ENCODE measurements around the gene FADD. TPM values are rescaled to one million over a fixed set of nuclear protein-coding genes. Genes with fewer than 3 reads are reported as not detected.

The FADD gene
- total RNA-seq (2014; rRNA removed; shearing (Covaris generic)) = 105 and 106 TPM in 2 replicates

- DNase-seq (ENCODE audit: low spot score) = peak; percentile 98
Observed at GRCh38 chr11:70202920-70203750, at the start of gene FADD. Gene FADD (plus strand): TSS chr11:70203296. CDS start chr11:70203460, 164 bp downstream.

GRCh38 chr11:70155386-70155785, 47.7 kb upstream of the FADD start:
- DNase-seq (ENCODE audit: low spot score) = no peak

- DNase-seq (ENCODE audit: low spot score) = no peak
Observed at GRCh38 chr11:70156291-70157037, 46.6 kb upstream of the FADD start.

GRCh38 chr11:70158201-70158600, 44.9 kb upstream of the FADD start:
- peak; percentile 52 for DNase-seq (ENCODE audit: low spot score)

GRCh38 chr11:70158757-70159389, 44.2 kb upstream of the FADD start:
- no peak for DNase-seq (ENCODE audit: low spot score)

GRCh38 chr11:70159627-70160570, 43.2 kb upstream of the FADD start:
- DNase-seq (ENCODE audit: low spot score) = peak; percentile 63

- DNase-seq (ENCODE audit: low spot score) = no peak
Observed at GRCh38 chr11:70161043-70161625, 42.0 kb upstream of the FADD start.

GRCh38 chr11:70164705-70165104, 38.4 kb upstream of the FADD start:
- DNase-seq (ENCODE audit: low spot score) = no peak

GRCh38 chr11:70167120-70167519, 36.0 kb upstream of the FADD start:
- no peak for DNase-seq (ENCODE audit: low spot score)

GRCh38 chr11:70167723-70168404, 35.2 kb upstream of the FADD start:
- DNase-seq (ENCODE audit: low spot score) = no peak

- DNase-seq (ENCODE audit: low spot score) = no peak
Observed at GRCh38 chr11:70168405-70168754, 34.7 kb upstream of the FADD start.

- no peak for DNase-seq (ENCODE audit: low spot score)
Observed at GRCh38 chr11:70169127-70169526, 34.0 kb upstream of the FADD start.

- no peak for DNase-seq (ENCODE audit: low spot score)
Observed at GRCh38 chr11:70169632-70170031, 33.5 kb upstream of the FADD start.

- DNase-seq (ENCODE audit: low spot score) = no peak
Observed at GRCh38 chr11:70170596-70171210, 32.4 kb upstream of the FADD start.

- no peak for DNase-seq (ENCODE audit: low spot score)
Observed at GRCh38 chr11:70173018-70173417, 30.1 kb upstream of the FADD start.

- no peak for DNase-seq (ENCODE audit: low spot score)
Observed at GRCh38 chr11:70174547-70175235, 28.4 kb upstream of the FADD start.

- no peak for DNase-seq (ENCODE audit: low spot score)
Observed at GRCh38 chr11:70175236-70175698, 27.8 kb upstream of the FADD start.

- peak; percentile 60 for DNase-seq (ENCODE audit: low spot score)
Observed at GRCh38 chr11:70176940-70177689, 26.0 kb upstream of the FADD start.

All from HT-29 (cell line).